GM18873 (cell line): Measurements from ENCODE around the gene NUP62.

Experiments
- ATAC-seq: cut with Tn5 transposase; IDR thresholded peaks from one replicate; pipeline ENCODE4 v1.9.1; 2021; ENCODE audit warnings: mild to moderate bottlenecking, moderate library complexity, moderate number of reproducible peaks; ENCODE audit not compliant: unreplicated experiment, low FRiP score

NUP62 gene

DNA sequence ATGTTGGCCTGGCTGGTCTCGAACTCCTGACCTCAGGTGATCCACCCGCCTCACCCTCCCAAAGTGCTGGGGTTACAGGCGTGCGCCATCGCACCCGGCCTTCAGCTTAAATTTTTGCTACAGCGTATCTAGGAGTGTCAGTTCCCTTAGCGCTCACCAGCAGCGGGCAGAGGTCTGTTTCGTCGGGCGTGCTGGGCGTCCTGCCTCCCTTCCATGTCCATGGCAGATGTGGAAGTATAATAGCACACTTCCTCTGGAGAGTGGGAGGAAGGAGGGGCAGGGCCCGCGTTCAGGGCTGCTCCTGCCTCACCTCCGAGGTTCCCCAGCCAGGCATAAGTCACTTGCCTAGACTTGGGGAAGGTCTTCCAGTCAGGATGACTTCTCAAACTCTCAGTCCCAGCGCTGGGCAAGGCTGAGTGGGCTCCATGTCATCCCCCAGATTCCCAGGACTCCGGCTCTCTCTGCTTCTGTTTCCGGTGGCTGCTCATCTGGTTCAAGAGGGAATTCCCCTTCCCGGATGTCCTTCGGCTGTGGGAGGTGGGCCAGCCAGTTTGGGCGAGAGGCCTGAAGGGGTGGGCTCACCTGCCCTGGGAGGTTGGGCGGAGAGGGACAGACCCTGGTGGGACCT, 42.2 kb downstream of the NUP62 start:
- ATAC-seq: no peak

DNA sequence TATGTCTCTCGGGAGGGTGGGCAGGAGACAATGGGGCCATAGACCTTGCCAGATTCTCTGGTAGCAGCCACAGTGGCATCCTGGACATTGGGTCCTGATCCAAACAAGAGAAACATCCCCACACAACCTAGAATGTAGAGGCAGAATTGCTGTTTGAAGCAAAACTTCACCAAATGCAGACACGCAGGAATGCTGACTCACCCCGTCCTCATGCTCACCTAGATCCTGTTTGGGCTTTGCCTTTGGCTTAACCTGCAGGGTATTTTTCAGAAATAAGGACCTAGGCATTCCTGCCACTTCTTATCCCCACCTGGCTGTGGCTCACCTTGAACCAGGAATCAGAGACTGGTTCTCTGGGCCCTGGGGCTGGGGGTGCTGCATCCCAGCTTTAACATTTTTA, 44.5 kb downstream of the NUP62 start:
- no peak for ATAC-seq

DNA sequence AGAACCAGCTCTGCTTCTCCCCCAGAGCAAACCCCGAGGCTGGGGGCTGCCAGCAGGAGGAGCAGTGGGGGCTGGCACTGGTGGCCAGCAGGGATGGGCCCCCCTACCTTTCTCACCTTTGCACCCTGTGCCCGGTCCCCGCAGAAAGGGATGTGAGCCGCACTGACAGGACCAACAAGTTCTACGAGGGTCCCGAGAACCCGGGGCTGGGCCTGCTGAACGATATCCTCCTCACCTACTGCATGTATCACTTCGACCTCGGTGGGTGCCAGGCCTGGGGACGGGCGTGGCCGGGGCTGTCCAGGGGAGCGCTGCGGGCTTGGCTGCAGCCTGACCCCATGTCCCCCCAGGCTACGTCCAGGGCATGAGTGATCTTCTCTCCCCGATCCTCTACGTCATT, 45.2 kb downstream of the NUP62 start:
- no peak for ATAC-seq

DNA sequence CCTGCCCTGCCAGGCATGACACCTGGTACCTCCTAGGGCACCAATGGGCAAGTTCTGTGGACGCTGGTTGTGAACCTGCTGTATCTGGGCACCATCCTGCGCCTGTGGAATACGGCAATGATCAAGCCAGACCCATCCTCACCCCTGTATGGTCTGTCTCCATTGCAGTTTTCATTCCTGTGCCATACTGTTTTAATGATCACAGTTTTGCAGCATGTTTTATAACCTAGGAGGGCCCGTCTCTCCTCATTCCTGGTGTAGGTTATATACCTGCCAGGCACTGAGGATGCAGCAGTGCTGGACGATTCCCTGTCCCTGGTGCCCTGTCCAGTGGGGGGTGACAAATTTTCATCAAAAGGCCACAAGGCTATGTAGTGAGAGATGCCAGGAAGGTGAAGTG, 46.2 kb downstream of the NUP62 start:
- no peak for ATAC-seq

DNA sequence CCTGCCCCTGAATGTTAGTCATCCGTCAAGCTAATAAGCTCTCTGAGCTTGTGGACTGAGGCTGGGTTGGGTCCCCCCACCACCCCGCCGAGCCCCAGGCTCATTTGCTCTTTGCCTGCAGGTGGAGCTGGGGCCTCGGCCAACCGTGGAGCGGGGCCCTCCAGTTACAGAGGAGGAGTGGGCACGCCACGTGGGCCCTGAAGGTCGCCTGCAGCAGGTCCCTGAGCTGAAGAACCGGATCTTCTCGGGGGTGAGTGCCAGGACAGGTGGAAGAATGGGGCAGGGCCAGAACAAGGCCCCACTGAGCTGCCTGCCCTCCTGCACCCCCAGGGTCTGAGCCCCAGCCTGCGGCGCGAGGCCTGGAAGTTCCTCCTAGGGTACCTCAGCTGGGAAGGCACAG, 46.7 kb downstream of the NUP62 start:
- no peak for ATAC-seq

DNA sequence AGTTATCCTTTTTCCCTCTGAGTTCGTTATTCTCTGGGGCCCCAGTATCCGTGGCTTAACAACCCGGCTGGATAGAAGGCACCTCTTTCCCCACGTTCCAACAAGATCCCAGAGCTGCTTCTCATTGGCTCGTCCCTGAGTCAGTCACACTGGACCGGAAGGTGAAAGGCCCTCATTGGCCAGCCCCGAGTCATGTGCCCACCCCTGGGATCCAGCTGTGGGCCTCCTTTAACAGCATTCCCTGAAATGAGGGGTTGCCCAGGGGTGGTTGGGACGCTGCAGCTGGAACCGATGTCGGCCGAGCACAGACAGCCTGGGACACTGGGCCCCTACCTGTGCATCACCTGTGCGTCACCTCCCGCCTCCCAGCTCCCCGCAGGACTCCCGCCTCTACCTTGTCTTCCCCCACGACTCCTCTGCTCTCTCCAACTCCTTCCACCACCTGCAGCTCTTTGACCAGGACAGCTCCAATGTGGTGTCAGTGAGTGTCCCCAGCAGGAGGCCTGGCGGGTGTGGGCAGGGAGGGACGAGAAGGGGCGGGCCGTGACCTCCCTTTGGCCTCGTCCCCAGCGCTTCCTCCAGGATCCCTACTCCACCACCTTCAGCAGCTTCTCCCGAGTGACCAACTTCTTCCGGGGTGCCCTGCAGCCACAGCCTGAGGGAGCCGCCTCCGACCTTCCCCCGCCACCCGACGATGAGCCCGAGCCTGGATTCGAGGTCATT, 47.5 kb downstream of the NUP62 start:
- no peak for ATAC-seq

DNA sequence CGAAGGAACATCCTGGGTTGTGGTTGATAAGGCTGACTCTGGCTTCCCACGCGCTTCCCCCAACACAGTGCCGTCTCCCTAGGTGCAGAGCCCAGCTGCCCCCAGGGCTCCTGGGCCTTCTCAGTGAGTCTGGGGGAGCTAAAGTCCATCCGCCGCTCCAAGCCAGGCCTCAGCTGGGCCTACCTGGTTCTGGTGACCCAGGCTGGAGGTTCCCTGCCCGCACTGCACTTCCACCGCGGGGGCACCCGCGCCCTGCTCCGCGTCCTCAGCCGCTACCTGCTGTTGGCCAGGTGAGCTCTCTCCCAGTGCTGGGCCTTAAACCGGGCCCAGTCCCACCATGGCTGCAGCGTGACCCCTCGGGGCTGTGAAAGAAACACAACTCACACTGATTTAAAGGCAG, 48.1 kb downstream of the NUP62 start:
- no peak for ATAC-seq

DNA sequence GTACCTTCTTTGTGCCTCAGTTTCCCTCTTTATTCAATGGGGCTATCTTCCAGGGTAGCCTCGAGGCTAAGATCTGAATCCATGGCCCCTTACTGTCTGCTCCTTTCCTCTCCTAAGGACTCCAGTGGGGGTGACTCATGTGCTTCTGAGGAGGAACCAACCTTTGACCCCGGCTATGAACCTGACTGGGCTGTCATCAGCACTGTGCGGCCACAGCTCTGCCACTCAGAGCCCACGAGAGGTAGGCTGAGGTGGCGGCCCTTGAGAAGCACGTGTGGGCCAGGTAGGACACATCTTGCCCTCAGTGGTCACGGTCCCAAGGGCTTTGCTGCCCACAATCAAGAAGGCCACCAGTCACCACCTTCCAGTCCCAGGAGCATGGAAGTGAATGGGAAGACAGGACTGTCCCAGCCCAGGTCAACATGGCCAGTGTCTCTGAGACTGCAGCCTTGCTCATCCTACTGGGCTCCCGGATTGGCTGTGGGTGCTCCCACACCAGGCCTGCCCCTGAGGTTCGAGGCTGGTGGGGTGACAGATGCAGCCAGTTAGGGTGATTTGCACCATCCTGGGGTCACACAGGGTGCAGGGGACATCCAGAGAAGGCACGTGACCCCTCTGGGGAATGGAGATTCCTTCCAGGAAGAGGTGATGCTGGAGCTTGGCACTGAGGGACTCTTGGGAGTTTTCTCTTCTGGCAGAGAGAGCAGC, 49.0 kb downstream of the NUP62 start:
- no peak for ATAC-seq

DNA sequence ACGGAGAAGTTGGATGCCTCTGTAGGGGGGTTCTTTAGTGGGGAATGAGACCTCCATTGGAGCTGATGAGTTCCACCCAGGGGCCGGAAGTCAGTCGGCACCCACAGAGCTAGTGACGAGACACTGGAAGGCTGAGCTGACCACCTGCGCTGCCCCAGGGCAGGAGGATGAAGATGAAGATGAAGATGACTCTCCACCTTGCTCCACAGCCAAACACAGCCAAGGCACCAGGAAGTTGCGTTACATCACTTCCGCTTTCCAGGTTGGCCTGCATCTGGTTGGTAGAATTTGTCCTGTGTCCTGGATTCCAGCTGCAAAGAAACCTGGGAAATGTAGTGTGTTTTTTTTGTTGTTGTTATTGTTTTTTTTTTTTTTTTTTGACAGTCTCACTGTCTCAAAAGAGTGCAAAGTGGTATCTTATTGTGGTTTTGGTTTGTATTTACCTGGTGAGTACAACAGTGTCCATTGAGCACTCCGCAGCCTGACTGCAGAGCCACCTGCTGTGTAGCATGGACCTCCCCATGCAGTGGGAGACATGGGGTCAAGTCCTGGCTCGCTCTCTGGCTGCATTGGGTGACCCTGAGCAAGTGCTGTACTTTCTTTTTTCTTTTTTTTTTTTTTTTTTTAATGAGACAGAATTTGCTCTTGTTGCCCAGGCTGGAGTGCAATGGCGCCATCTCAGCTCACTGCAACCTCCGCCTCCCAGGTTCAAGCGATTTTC, 49.9 kb downstream of the NUP62 start:
- ATAC-seq: no peak

DNA sequence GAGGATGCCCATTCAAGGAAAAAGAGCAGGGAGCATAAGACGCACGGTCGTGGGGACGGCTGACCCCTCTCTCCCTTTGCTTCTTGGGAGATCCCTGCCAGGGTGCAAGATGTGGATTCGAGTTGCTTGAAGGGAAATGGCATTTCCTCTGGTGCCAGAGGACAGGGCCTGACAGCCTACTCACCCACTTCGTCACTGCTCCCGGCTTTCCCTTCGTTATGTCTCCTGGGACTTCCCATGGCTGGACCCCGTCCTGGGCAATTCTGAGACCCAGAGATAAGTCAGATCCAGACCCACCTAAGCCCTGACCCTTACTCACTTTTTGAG, 50.6 kb downstream of the NUP62 start:
- no peak for ATAC-seq

DNA sequence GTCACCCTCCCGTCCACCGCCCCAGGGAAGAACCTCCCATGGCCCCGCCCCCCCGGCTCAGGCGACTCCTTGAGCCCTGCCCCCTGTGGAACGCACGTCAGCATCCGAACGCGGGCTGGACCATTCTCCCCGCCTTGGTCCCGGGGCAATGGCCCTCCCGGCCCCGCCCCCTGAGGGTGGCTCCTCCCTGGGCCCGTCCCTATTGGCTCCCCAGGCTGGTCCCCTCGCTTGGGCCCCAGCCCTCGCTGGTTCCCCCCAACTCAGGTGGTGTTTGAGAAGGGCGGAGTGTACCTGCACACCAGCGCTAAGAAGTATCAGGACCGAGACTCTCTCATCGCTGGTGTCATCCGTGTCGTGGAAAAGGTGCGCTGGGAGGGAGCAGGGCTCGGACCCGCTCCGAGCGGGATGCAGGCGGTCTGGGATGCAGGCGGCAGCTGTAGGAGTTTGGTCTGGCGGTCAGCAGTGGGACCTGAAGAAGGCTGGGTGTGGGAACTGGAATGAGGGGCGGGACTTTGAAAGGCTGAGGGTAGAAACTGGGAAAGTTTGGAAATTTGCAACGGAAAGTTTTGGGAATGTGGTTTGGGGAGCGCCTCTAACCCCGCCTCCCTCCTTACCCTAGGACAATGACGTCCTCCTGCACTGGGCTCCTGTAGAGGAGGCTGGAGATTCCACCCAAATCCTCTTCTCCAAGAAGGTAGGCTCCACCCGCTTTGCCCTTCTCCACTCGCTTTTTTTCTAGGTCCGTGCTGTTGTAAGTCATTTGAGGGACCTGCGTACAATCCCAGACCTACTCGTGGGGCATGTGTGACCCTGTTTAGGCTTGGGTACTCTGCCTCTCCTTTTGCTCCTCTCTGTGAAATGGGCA, 51.2 kb downstream of the NUP62 start:
- peak; percentile 26 for ATAC-seq

DNA sequence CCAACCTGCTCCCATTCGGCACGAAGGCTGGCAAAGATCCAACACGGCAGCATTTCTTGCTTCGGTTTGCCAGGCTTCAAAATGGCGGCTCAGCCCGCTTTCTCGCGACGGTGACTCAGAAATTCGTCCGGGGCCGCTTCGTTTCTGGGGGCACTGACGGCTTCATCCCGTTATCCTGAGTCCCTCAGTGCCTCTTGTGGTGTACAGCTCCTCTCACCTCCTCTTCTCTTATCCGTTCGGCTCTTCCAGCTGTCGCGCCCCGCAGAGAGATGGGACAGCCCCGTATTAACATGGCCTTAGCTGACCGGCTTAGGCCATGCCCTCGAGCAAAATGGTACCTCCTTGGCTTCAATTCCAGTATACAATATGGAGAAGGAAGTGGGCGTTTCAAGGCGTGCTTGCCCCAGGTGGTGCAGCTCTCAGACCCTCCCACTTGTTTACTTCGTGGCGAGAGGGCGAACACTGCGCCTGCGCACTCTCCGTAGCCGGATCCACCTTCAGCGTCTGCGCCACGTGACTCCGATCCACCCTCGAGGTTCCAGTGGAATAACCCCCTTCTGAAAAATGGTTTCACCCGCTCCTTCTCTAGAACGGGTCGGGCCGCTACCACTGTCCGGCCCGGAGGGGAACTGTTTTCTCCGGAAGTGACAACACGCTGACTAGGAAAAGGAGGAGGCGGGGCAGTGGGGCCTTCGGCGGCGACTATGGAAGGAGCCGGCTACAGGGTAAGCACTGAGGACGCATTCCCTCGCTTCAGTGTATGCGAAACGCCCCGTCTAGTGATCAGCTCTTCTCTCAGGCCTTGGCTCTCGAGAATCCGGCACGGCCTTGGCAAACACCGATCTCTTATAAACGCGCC, 52.1 kb downstream of the NUP62 start, which contains the start of the genes AKT1S1 and TBC1D17:
AKT1S1 (minus strand) TSS at position 336 of the 859 bp plus-strand sequence. CDS start 4,060 bp downstream, outside the sequence.
TBC1D17 (plus strand) TSS at position 683 of the 859 bp plus-strand sequence; CDS start at position 705, 22 bp downstream.
- peak; percentile 54 for ATAC-seq

DNA sequence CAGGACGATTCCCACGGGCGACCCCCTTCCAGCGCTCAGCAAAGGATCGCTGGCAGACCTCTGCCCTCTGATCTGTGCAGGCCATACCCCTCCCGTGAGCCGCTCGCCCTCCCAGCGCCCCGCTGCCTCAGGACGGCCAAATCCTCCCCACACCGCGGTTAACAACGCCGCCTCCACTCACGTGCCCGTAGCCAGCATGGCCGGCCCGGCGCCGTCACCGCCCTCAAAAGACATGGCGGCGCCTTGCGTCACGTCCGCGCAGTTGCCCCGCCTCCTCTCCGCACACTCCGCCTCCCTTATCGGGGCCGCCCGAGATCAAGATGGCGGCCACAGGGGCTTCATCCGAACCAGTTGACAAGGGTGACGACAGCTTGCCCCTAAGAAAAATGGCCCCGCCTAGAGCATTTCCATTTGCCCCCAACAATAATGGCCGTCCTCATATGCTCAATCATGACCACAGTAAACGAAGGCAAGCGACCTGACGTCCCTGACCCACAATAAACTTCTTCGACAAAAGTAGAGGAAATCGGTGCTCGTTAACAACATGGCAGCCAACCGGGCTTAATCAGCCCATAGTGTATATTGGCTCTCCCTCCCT, 52.8 kb downstream of the NUP62 start:
- peak; percentile 35 for ATAC-seq

DNA sequence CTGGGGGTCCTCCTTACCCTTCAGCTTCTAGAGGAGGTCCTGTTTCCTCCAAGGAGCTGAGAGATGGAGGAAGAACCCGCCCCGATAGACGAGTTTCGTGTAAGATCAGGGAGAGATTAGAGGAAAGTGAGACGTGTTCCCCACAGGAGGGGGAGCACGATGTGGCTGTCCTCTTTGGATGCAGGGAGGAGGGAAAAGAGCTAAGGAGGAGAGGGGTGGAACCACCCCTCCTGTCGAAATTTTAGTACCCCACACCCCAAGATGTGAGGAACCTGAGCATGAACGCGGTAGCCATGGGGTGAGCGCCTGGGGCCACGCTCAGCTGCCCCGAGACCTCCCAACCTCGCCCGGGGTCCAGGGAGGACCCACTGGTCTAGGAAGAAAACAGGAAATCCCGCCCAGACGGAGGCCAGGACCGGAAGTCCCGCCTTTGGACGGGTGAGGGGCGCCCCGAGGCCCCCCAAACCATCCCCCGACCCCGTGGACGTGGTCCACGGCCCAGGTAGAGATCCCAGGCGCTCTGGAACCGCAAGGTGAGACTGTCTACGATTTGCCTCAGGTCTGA, 53.4 kb downstream of the NUP62 start:
- ATAC-seq: no peak

DNA sequence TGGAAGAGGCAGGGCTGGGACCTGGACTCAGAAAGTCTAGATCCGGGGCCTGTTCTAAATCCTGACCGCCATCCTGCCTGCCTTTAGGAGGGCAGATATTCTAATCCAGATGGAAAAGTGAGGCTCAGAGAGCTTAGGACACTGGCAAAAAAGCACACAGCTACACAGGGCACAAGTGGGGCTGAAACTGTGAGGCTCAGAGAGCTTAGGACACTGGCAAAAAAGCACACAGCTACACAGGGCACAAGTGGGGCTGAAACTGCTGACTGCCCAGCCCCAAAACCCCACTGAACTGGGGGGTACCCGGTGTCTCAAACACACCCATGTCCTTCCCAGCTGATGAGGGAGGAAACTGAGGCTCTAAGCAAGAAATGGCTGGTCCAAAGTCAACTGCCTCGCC, 54.1 kb downstream of the NUP62 start:
- no peak for ATAC-seq

DNA sequence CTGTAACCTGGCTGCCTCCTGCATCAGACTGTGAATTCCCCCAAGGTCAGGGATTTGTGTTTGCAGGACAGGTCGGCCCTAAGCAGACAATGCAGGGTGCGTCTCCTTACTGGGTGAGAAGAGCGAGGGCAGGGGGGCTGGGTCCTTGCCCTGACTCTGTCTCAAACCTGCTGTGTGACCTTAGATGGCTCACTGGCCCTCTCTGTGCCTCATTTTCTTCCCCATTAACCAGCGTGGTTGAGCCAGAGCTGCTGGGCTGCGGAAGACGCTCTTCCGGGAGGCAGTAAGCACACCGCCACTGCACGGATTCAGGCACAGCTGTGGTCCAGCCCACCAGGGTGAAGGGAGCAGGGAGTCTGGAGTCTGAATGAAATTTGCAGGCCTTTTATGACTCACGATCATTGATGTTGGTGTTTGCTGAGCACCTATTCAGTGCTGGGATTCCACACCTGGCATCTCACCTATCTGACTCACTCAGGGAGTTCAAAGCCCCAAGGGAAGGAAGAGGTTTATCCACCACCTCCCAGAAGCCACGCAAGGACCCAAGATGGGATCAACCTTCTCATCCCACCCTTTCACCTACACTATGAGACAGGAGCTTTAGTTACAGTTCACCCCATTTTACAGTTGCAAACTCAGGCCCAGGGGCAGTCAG, 54.7 kb downstream of the NUP62 start:
- no peak for ATAC-seq

DNA sequence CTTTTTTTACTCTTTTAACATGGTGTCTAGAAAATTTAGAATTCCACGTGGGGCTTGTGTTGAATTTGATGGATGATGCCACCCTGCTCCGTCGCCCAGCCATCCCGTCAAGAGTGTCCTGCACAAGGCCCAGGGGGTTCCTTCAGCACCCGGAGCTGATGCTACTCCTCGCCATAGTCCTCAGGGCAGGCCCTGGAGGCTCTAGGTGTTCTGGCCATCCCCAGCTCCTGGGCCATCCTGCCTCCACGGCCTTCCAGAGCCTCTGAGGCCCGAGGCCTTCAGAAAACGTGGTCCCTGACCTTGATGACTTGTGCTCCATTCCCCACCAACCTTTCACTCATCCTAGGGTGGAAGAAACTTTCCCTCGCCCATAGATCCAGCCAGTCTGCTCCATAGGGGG, 55.5 kb downstream of the NUP62 start:
- ATAC-seq: no peak

DNA sequence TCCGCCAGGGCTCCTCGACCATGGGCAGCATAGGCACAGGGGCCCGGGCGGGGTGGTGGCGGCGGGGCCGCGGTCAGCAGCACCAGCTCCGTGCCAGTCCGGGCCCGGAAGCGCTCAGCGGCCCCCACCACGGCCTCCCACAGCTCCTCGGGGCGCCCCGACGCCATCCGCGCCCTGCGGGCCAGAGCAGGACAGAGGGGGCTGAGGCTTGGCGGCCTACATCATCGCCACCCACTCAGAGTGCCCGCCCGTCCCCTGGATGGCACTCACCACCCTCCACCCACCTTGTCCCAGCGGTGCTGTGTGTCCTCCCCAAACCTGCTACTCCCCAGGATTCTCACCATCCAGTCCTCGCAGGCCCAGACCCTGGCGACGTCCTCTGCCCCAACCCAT, 56.2 kb downstream of the NUP62 start:
- ATAC-seq: no peak
